Endothelial cell of umbilical vein (primary cell): ENCODE measurements around the gene TMEM89. TPM values are rescaled to one million over a fixed set of nuclear protein-coding genes. Genes with fewer than 3 reads are reported as not detected.

Experiments used
- BruUV-seq: library from RNA; stranded (reverse); fragments of 400-500 nt; replicated peaks from 2 replicates; lab custom pipeline; 2021; lab: Mats Ljungman, UMichigan
- CTCF ChIA-PET: fragments of 300-600, 350-600 bp; sonication (Branson Sonifier 250); formaldehyde crosslinking; loops from one replicate; lab custom pipeline; 2021; ENCODE audit warnings: antibody characterized with exemption, inconsistent platforms; lab: Charles Lee
- POLR2A ChIA-PET: fragments of 300-600, 350-600 bp; sonication (Branson Sonifier 250); formaldehyde crosslinking; loops from one replicate; lab custom pipeline; 2021; ENCODE audit warnings: antibody characterized with exemption, inconsistent platforms; lab: Charles Lee
- DNase-seq: peaks from one replicate; pipeline ENCODE4 v3.0.0-alpha.2; 2011; ENCODE audit warnings: low read depth, low spot score
- FAIRE-seq: peaks from 2 replicates; lab custom pipeline; 2011; peaks lifted over from hg19 to GRCh38; lab: Jason Lieb, UNC
- H2AFZ ChIP-seq: 2 replicates; pipeline ENCODE4 v1.6.0; 2012; ENCODE audit warnings: low read depth, low read length, control low read depth, inconsistent platforms
- H3K27ac ChIP-seq: 2 replicates; pipeline ENCODE4 v1.5.1; 2011; ENCODE audit warnings: low read depth, mild to moderate bottlenecking, control low read depth, low read length, moderate library complexity; ENCODE audit not compliant: insufficient read depth
- H3K27me3 ChIP-seq, 2 experiments: 2 replicates each; pipeline versions ENCODE4 v1.6.0 to v1.6.1; 2011; ENCODE audit warnings: low read length in 2 of 2, mixed read lengths in 1 of 2; ENCODE audit not compliant: control insufficient read depth in 2 of 2, insufficient read depth in 2 of 2
- H3K36me3 ChIP-seq, 2 experiments: 2 replicates in 1 of 2; 3 replicates in 1 of 2; pipeline ENCODE4 v1.5.1; 2011; ENCODE audit warnings: low read length in 2 of 2, mild to moderate bottlenecking in 1 of 2, moderate library complexity in 1 of 2; ENCODE audit not compliant: control insufficient read depth in 2 of 2, insufficient read depth in 2 of 2; ENCODE audit errors: extremely low read depth in 1 of 2
- H3K4me1 ChIP-seq: 3 replicates; pipeline ENCODE4 v1.5.1; 2011; ENCODE audit warnings: mild to moderate bottlenecking, low read length; ENCODE audit not compliant: control insufficient read depth, insufficient read depth; ENCODE audit errors: extremely low read depth
- H3K4me2 ChIP-seq: 2 replicates; pipeline ENCODE4 v1.6.1; 2011; ENCODE audit warnings: low read length, control low read depth, mixed read lengths; ENCODE audit not compliant: insufficient read depth
- H3K4me3 ChIP-seq, 3 experiments: fragments of 200-600 bp in 1 of 3; sonication (generic), shearing (Covaris generic) in 1 of 3; replicated peaks in 1 of 3; 2 replicates each; pipeline ENCODE4 v1.5.1; 2011 to 2016; ENCODE audit warnings: control low read depth in 3 of 3, low read length in 3 of 3, mild to moderate bottlenecking in 2 of 3, inconsistent platforms in 1 of 3, low read depth in 1 of 3, moderate library complexity in 1 of 3; ENCODE audit not compliant: insufficient read depth in 1 of 3
- H3K79me2 ChIP-seq: 2 replicates; pipeline ENCODE4 v1.6.0; 2012; ENCODE audit warnings: low read length, inconsistent platforms; ENCODE audit not compliant: control insufficient read depth, insufficient read depth
- H3K9ac ChIP-seq: replicated peaks from 2 replicates; pipeline ENCODE3; 2011; ENCODE audit warnings: low read length, control low read depth; ENCODE audit not compliant: insufficient read depth; ENCODE audit errors: extremely low read depth
- H3K9me1 ChIP-seq: replicated peaks from 3 replicates; pipeline ENCODE4 v1.6.0; 2011; ENCODE audit warnings: mild to moderate bottlenecking, low read length; ENCODE audit not compliant: control insufficient read depth, insufficient read depth; ENCODE audit errors: extremely low read depth
- H3K9me3 ChIP-seq: replicated peaks from 2 replicates; pipeline ENCODE4 v1.5.1; 2012; ENCODE audit warnings: low read length, inconsistent platforms; ENCODE audit not compliant: control insufficient read depth, insufficient read depth
- H4K20me1 ChIP-seq: replicated peaks from 2 replicates; pipeline ENCODE3; 2011; ENCODE audit warnings: mild to moderate bottlenecking, low read length; ENCODE audit not compliant: control insufficient read depth, insufficient read depth; ENCODE audit errors: extremely low read depth
- CTCF ChIP-seq, 2 donors: IDR thresholded peaks; 1 replicate in 1 of 2; 2 replicates in 1 of 2; pipeline ENCODE4 v1.5.1; 2011; ENCODE audit warnings: low read length in 2 of 2, mild to moderate bottlenecking in 2 of 2, moderate library complexity in 2 of 2, control low read depth in 1 of 2, inconsistent platforms in 1 of 2, low read depth in 1 of 2; ENCODE audit not compliant: insufficient read depth in 1 of 2; ENCODE audit errors: extremely low read depth in 1 of 2
- EZH2 ChIP-seq: IDR thresholded peaks from 2 replicates; pipeline ENCODE4 v1.6.1; 2012; ENCODE audit warnings: borderline replicate concordance, low read depth, mild to moderate bottlenecking, moderate library complexity, low read length, inconsistent platforms; ENCODE audit not compliant: severe bottlenecking
- FOS ChIP-seq: IDR thresholded peaks from 2 replicates; pipeline ENCODE4 v1.6.1; 2011; ENCODE audit warnings: mild to moderate bottlenecking, low read length, moderate library complexity, borderline replicate concordance; ENCODE audit not compliant: insufficient read depth
- GATA2 ChIP-seq: IDR thresholded peaks from 2 replicates; pipeline ENCODE4 v1.7.0; 2011; ENCODE audit warnings: low read depth, mild to moderate bottlenecking, moderate library complexity, mixed read lengths, low read length; ENCODE audit not compliant: insufficient read length, insufficient read depth
- JUN ChIP-seq: IDR thresholded peaks from 2 replicates; pipeline ENCODE4 v1.6.1; 2011; ENCODE audit warnings: borderline replicate concordance, low read depth; ENCODE audit not compliant: insufficient read length, insufficient read depth
- MAX ChIP-seq: IDR thresholded peaks from 2 replicates; pipeline ENCODE4 v1.6.1; 2011; ENCODE audit not compliant: insufficient read depth, insufficient read length
- MYC ChIP-seq: IDR thresholded peaks from one replicate; pipeline ENCODE4 v1.6.1; 2011; ENCODE audit warnings: mild to moderate bottlenecking, low read depth, low read length
- POLR2A ChIP-seq: IDR thresholded peaks from 2 replicates; pipeline ENCODE4 v1.6.1; 2012; ENCODE audit warnings: low read depth, mild to moderate bottlenecking, control low read depth, low read length
- POLR2AphosphoS5 ChIP-seq: IDR thresholded peaks from 2 replicates; pipeline ENCODE4 v1.6.1; 2012; ENCODE audit warnings: low read depth, mild to moderate bottlenecking, control low read depth, low read length, moderate library complexity; ENCODE audit not compliant: insufficient read depth
- dilution Hi-C: fragments of 300-500 bp; cut with MboI; formaldehyde crosslinking; loops from one replicate; pipeline ENCODE4 v1.15.0; 2019; ENCODE audit warnings: low sequenced_read_pairs; ENCODE audit not compliant: extremely low pct_ligation_motif_present
- intact Hi-C: fragments of 100-400 bp; cut with micrococcal nuclease; formaldehyde crosslinking; loops from one replicate; pipeline ENCODE4 v1.10.0; 2022
- polyA plus RNA-seq, 4 experiments: library from polyadenylated mRNA; depleted of rRNA in 3 of 4; stranded (reverse) in 3 of 4; unstranded in 1 of 4; fragments of >200 nt; gene quantifications; 2 replicates each; pipeline versions ENCODE4 v1.2.1 to v1.2.3, GENCODE V29; 2011 to 2012; ENCODE audit warnings: missing spikeins in 1 of 4
- total RNA-seq: library from RNA; stranded (reverse); gene quantifications from 2 replicates; pipeline ENCODE4 v1.2.3, GENCODE V29; 2021

Gene TMEM89
- total and polyA plus RNA-seq, 2 donors (not counting 3 experiments of a cell fraction or from before 2014, with no cell fraction given): not detected

GRCh38 chr3:48652923-48653715 lies 31.6 kb upstream of the TMEM89 start:
- ChIA-PET CTCF (interaction anchor here (1.0 to 5.1 kb wide), 2 partner anchors 18 to 217 kb away, joined by 3 to 32 read pairs; partner anchors contain the start of gene SLC26A6), POLR2A (no interaction called here)
- Histone ChIP-seq H3K36me3 (no peaks in the 10 kb centered on the region), H3K4me1 (peaks cover 7% of the 10 kb centered on the region), H3K9ac (no peak overlapping the region), H3K9me3 (no peaks in the 10 kb centered on the region), H2AFZ (no peak overlapping the region), H3K79me2 (no peaks in the 10 kb centered on the region), H3K27ac (no peak overlapping the region), H3K4me2 (no peak overlapping the region), H3K27me3 (no peaks in the 10 kb centered on the region), H3K4me3 (no peak overlapping the region), H4K20me1 (no peaks in the 10 kb centered on the region), H3K9me1 (no peaks in the 10 kb centered on the region)
- no peak for TF ChIP-seq CTCF (IDR thresholded peaks at IDR 0.05; ENCODE audit: extremely low read depth in 1 of 2, insufficient read depth in 1 of 2, low read depth in 1 of 2, low read length in 2 of 2)
- TF ChIP-seq MYC: no peak
- no peak for TF ChIP-seq POLR2AphosphoS5
- no peak for TF ChIP-seq FOS
- no peak for TF ChIP-seq POLR2A
- TF ChIP-seq MAX: no peak
- no peak for TF ChIP-seq JUN
- TF ChIP-seq EZH2: no peak
- TF ChIP-seq GATA2: no peak
- intact Hi-C loops: no loop called here
- FAIRE-seq (no peak), DNase-seq (no peak)
- BruUV-seq: no TSS peak
- dilution Hi-C loops: no loop called here
